Peyer's patch (tissue), 4 donors: ENCODE measurements around the gene SH3PXD2B.

Experiments used
- CTCF ChIP-seq, 6 experiments: fragments of 450-650 bp in 4 of 6; fragments of 200-600 bp in 2 of 6; sonication (generic) in 1 of 6; IDR thresholded peaks; one replicate each; pipeline ENCODE4 v1.5.1; 2017 to 2019; ENCODE audit warnings: antibody characterized with exemption in 6 of 6, mild to moderate bottlenecking in 3 of 6, moderate library complexity in 1 of 6
- POLR2A ChIP-seq, 2 donors: fragments of 450-650 bp; IDR thresholded peaks; one replicate each; pipeline ENCODE4 v1.5.1; 2017; ENCODE audit warnings: antibody characterized with exemption in 2 of 2, mild to moderate bottlenecking in 2 of 2, moderate library complexity in 2 of 2

GRCh38 chr5:172351240-172351778, 103.0 kb downstream of the SH3PXD2B start:
- TF ChIP-seq CTCF (IDR thresholded peaks at IDR 0.05) (no peak), POLR2A (IDR thresholded peaks at IDR 0.05) (no peak)
